ENCODE data around the gene SERPINA9.
"Not testable (repeated sequence)": the region's sequence is repeated elsewhere in the genome, so short reads cannot be mapped to it uniquely, and the experiment has no call there.

Gene SERPINA9

GRCh38 chr14:94417497-94418205 is 58.3 kb downstream of the SERPINA9 start:
- H4K91ac ChIP-seq (ENCODE audit: low read length); H3K79me1 ChIP-seq (replicated peaks; ENCODE audit: low read length, poor library complexity, severe bottlenecking); H4K8ac ChIP-seq (ENCODE audit: low read length); H2BK12ac ChIP-seq (ENCODE audit: low read length in 2 of 2); H3K18ac ChIP-seq (ENCODE audit: low read depth in 1 of 2, low read length in 2 of 2); H3K4me1 ChIP-seq (ENCODE audit: control insufficient read depth, insufficient read depth, low read depth, low read length); H2AFZ ChIP-seq (ENCODE audit: low read depth, low read length); H2BK5ac ChIP-seq (ENCODE audit: low read depth, low read length, poor library complexity, severe bottlenecking); H3K4ac ChIP-seq (ENCODE audit: low read depth in 1 of 2, low read length in 2 of 2); H3K9me3 ChIP-seq (ENCODE audit: control insufficient read depth, low read length); H3K9ac ChIP-seq (ENCODE audit: low read length); H2AK5ac ChIP-seq (ENCODE audit: low read length, severe bottlenecking); DNase-seq; H2BK120ac ChIP-seq (ENCODE audit: low read depth, low read length); H3K4me3 ChIP-seq (ENCODE audit: insufficient read depth in 1 of 2, low read depth in 1 of 2, low read length in 2 of 2); H2BK15ac ChIP-seq (ENCODE audit: low read depth, poor library complexity, severe bottlenecking); H3K36me3 ChIP-seq (ENCODE audit: control insufficient read depth in 1 of 2, insufficient read depth in 2 of 2, low read depth in 1 of 2, low read length in 2 of 2); H3K23ac ChIP-seq (ENCODE audit: low read length in 2 of 2); H3K4me2 ChIP-seq (ENCODE audit: low read length, poor library complexity, severe bottlenecking); H3K27ac ChIP-seq (ENCODE audit: low read length, poor library complexity, severe bottlenecking); H3K14ac ChIP-seq (ENCODE audit: low read length in 2 of 2): not testable (repeated sequence)
- 47% methylated on average over 3 of the region's 3 CpGs for WGBS
- H3K27me3 ChIP-seq (ENCODE audit: control insufficient read depth in 1 of 2, insufficient read depth in 1 of 2, low read length in 2 of 2) = peaks cover 5 to 25% of the 10 kb centered on the region in 2 experiments

All from mesenchymal stem cell (in vitro differentiated cells and primary cell).